HG03066 (cell line): ENCODE data around the gene SHPK.

Experiments used
- ATAC-seq: cut with Tn5 transposase; IDR thresholded peaks from one replicate; pipeline ENCODE4 v1.9.1; 2021; ENCODE audit warnings: low read depth; ENCODE audit not compliant: unreplicated experiment

The SHPK gene

GRCh38 chr17:3559270-3559645, 76.8 kb downstream of the SHPK start:
- ATAC-seq = no peak

GRCh38 chr17:3558603-3559269, 77.3 kb downstream of the SHPK start:
- ATAC-seq = peak; percentile 75
